Fibroblast of the aortic adventitia (primary cell): ENCODE measurements around the gene TCF7L1. TPM values are rescaled to one million over a fixed set of nuclear protein-coding genes. Genes with fewer than 3 reads are reported as not detected.
"Not testable (repeated sequence)": the region's sequence is repeated elsewhere in the genome, so short reads cannot be mapped to it uniquely, and the experiment has no call there.

Experiments used
- DNase-seq: peaks from one replicate; pipeline ENCODE4 v3.0.0-alpha.2; 2010; ENCODE audit warnings: low read depth
- H3K4me3 ChIP-seq: 2 replicates; pipeline ENCODE4 v1.5.1; 2011; ENCODE audit warnings: low read depth, mild to moderate bottlenecking, control low read depth, low read length, moderate library complexity
- total RNA-seq: library from RNA; depleted of rRNA; stranded (reverse); fragments of >200 nt; gene quantifications from 2 replicates; pipeline ENCODE4 v1.2.3, GENCODE V29; 2012; ENCODE audit warnings: low replicate concordance
- TF ChIP-seq, protein P1 (sequence below): IDR thresholded peaks from 2 replicates; pipeline ENCODE4 v1.5.1; 2011; ENCODE audit warnings: mild to moderate bottlenecking, low read length, control low read depth, inconsistent platforms; ENCODE audit not compliant: insufficient read depth

Gene TCF7L1
- total RNA-seq, 1 donor: 3.7 TPM

- DNase-seq: no peak
- TF ChIP-seq, protein P1, sequence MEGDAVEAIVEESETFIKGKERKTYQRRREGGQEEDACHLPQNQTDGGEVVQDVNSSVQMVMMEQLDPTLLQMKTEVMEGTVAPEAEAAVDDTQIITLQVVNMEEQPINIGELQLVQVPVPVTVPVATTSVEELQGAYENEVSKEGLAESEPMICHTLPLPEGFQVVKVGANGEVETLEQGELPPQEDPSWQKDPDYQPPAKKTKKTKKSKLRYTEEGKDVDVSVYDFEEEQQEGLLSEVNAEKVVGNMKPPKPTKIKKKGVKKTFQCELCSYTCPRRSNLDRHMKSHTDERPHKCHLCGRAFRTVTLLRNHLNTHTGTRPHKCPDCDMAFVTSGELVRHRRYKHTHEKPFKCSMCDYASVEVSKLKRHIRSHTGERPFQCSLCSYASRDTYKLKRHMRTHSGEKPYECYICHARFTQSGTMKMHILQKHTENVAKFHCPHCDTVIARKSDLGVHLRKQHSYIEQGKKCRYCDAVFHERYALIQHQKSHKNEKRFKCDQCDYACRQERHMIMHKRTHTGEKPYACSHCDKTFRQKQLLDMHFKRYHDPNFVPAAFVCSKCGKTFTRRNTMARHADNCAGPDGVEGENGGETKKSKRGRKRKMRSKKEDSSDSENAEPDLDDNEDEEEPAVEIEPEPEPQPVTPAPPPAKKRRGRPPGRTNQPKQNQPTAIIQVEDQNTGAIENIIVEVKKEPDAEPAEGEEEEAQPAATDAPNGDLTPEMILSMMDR: no peak
- H3K4me3 ChIP-seq: no peak overlapping the region
Observed at GRCh38 chr2:85330839-85331636, 197.8 kb downstream of the TCF7L1 start.

DNA sequence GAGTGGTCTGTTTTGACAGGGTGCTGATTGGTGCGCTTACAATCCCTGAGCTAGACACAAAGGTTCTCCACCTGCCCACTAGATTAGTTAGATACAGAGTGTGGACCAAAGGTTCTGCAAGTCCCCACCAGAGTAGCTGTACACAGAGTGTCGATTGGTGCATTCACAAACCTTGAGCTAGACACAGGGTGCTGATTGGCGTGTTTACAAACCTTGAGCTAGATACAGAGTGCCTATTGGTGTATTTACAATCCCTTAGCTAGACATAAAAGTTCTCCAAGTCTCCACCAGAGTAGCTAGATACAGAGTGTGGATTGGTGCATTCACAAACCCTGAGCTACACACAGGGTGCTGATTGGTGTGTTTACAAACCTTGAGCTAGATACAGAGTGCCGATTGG lies 200.7 kb downstream of the TCF7L1 start:
- not testable (repeated sequence) for H3K4me3 ChIP-seq, DNase-seq

DNA sequence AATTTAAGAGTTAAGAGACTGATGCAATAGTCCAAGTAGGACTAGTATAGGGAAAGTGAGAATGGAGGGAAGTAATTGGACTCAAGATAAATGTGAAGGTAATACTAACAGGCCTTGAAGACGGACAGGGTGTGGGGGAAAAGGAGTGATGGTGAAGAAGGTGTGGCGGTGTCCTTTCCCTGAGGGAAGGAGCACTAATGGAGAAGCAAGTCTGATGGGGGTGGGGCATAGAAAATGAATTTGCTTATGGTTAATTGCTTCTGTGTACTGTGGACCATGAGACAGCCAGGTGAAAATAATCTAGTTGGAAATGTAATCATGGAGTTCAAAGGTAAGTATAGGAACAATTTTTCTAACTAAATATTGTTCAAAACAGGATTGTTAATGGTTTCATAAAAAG lies 201.7 kb downstream of the TCF7L1 start:
- DNase-seq: no peak
- H3K4me3 ChIP-seq: no peak overlapping the region
- TF ChIP-seq, protein P1: no peak

GRCh38 chr2:85340034-85340892 lies 207.1 kb downstream of the TCF7L1 start:
- TF ChIP-seq, protein P1: no peak
- peak; percentile 6 for DNase-seq
- H3K4me3 ChIP-seq: no peak overlapping the region

DNA sequence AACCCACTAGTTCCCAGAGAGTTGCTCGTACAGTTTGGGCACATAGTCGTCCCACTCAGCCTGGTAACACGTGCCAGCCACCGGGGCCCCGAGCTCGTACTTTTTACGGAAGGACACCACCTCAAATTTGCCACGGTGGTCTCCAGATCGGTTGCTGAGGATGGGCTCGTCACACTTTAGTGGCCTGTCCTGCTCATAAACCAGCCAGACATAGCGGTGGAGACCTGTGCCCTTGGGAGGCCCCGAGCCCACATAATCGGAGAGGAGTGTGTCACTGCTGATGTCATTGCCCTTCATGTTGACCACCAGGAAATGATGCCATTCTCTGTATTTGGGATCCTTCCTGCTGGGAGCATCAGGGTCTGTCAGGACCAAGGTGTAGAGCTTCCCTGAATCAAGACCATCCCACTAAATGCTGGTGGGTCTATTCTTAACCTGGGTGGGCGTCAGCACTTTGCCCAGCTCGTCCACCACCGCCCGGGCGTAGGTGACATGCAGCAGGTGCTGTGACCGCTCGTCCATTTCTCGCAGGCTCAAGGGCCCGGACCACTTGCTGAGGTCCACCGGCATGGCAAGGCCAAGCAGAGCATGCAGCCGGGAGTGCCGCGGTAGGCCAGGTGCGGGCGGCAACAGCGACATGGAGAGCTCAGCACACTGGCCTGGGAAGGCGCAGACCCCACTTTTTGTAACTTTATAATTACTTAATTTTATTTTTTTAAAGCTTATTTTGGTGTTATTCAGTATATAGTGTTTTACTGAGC lies 208.3 kb downstream of the TCF7L1 start:
- TF ChIP-seq, protein P1: no peak
- no peak for DNase-seq
- no peak overlapping the region for H3K4me3 ChIP-seq

DNA sequence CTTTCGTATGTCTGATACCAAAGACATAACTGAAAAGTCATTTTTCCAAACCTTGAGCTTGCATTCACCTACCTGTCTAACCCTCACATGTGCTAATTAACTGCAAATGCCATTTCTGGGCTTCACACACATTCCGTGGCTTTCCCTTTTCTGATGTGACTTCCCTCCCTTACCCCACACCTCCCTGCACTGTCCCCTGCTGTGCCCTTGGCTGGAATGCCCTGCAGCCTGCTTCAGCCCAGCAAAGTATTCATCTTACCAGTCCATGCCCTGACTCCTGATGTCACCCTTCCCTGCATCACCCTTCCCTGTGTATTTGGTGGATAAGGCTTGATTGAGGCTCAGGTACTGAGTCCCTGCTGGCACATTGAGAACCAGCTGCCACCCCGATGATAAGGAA lies 209.0 kb downstream of the TCF7L1 start:
- TF ChIP-seq, protein P1: no peak
- H3K4me3 ChIP-seq: no peak overlapping the region

GRCh38 chr2:85343207-85343895 lies 210.2 kb downstream of the TCF7L1 start:
- H3K4me3 ChIP-seq, DNase-seq: not testable (repeated sequence)

More for the DNA sequence above, 209.0 kb downstream of the TCF7L1 start:
- DNase-seq: no peak
